OCI-LY1 (cell line): Measurements from ENCODE around the gene ABHD6.

Source experiments
- CTCF ChIP-seq: fragments of 200-600 bp; sonication (generic), shearing (Covaris generic); IDR thresholded peaks from 2 replicates; pipeline ENCODE4 v1.5.1; 2017; ENCODE audit warnings: mild to moderate bottlenecking, antibody characterized with exemption, low read length, moderate library complexity, mixed read lengths
- EZH2 ChIP-seq: fragments of 200-600 bp; sonication (generic), shearing (Covaris generic); IDR thresholded peaks from 2 replicates; pipeline ENCODE4 v1.8.0; 2017; ENCODE audit warnings: borderline replicate concordance, mixed run types, mild to moderate bottlenecking, antibody characterized with exemption, low read length, moderate library complexity, mixed read lengths

GRCh38 chr3:58209933-58210332 is 27.7 kb upstream of the ABHD6 start:
- TF ChIP-seq CTCF, result no peak
- no peak for TF ChIP-seq EZH2
